Activated naive CD4-positive, alpha-beta T cell (primary cell): Measurements from ENCODE around the gene CENPP.

ENCODE experiments used
- DNase-seq, 4 experiments: peaks; one replicate each; lab custom pipeline; 2025; lab: John Stamatoyannopoulos, UW

Gene CENPP

GRCh38 chr9:92658611-92659010 lies 332.9 kb downstream of the CENPP start:
- DNase-seq = no peak

- DNase-seq = no peak
Measured at GRCh38 chr9:92659601-92660000, 333.8 kb downstream of the CENPP start.

GRCh38 chr9:92660266-92660665 lies 334.5 kb downstream of the CENPP start:
- no peak for DNase-seq

GRCh38 chr9:92661127-92661526 lies 335.4 kb downstream of the CENPP start:
- no peak for DNase-seq

- no peak for DNase-seq
Measured at GRCh38 chr9:92661743-92662142, 336.0 kb downstream of the CENPP start.

- no peak for DNase-seq
Measured at GRCh38 chr9:92663126-92663525, 337.4 kb downstream of the CENPP start.

- DNase-seq = no peak
Measured at GRCh38 chr9:92663951-92664350, 338.2 kb downstream of the CENPP start.

GRCh38 chr9:92664394-92665152 lies 338.8 kb downstream of the CENPP start:
- no peak for DNase-seq

GRCh38 chr9:92665836-92666235 lies 340.1 kb downstream of the CENPP start:
- DNase-seq = no peak

- DNase-seq = no peak
Measured at GRCh38 chr9:92666236-92666635, 340.5 kb downstream of the CENPP start.

- no peak for DNase-seq
Measured at GRCh38 chr9:92666912-92667532, 341.3 kb downstream of the CENPP start.

GRCh38 chr9:92668746-92669526 lies 343.2 kb downstream of the CENPP start:
- DNase-seq = no peak

GRCh38 chr9:92669527-92669889 lies 343.8 kb downstream of the CENPP start:
- no peak for DNase-seq
